HCEC 1CT (cell line): ENCODE measurements around the gene DYNC1I1.

Source experiments
- DNase-seq: peaks from one replicate; pipeline ENCODE4 v3.0.0-alpha.2; 2017

The DYNC1I1 gene

GRCh38 chr7:96033009-96033598 is 260.8 kb downstream of the DYNC1I1 start:
- no peak for DNase-seq

- no peak for DNase-seq
Measured at GRCh38 chr7:96034940-96035727, 262.8 kb downstream of the DYNC1I1 start.

GRCh38 chr7:96040250-96040772 is 268.0 kb downstream of the DYNC1I1 start:
- DNase-seq, result no peak

GRCh38 chr7:96041171-96041570 is 268.8 kb downstream of the DYNC1I1 start:
- no peak for DNase-seq

- DNase-seq, result no peak
Measured at GRCh38 chr7:96045181-96045580, 272.8 kb downstream of the DYNC1I1 start.

GRCh38 chr7:96045919-96046318 is 273.6 kb downstream of the DYNC1I1 start:
- DNase-seq, result no peak

GRCh38 chr7:96052289-96052688 is 279.9 kb downstream of the DYNC1I1 start:
- no peak for DNase-seq

- DNase-seq, result no peak
Measured at GRCh38 chr7:96052860-96053470, 280.6 kb downstream of the DYNC1I1 start.

- DNase-seq, result no peak
Measured at GRCh38 chr7:96055717-96056116, 283.4 kb downstream of the DYNC1I1 start.

GRCh38 chr7:96059075-96059474 is 286.7 kb downstream of the DYNC1I1 start:
- DNase-seq, result no peak

- no peak for DNase-seq
Measured at GRCh38 chr7:96061009-96061408, 288.7 kb downstream of the DYNC1I1 start.

- DNase-seq, result no peak
Measured at GRCh38 chr7:96061844-96062243, 289.5 kb downstream of the DYNC1I1 start.

GRCh38 chr7:96067321-96067720 is 295.0 kb downstream of the DYNC1I1 start:
- DNase-seq, result no peak

- no peak for DNase-seq
Measured at GRCh38 chr7:96069401-96069800, 297.0 kb downstream of the DYNC1I1 start.

GRCh38 chr7:96074871-96075270 is 302.5 kb downstream of the DYNC1I1 start:
- DNase-seq, result no peak

GRCh38 chr7:96075510-96076349 is 303.4 kb downstream of the DYNC1I1 start:
- peak; percentile 55 for DNase-seq

GRCh38 chr7:96076350-96076707 is 304.0 kb downstream of the DYNC1I1 start:
- no peak for DNase-seq

GRCh38 chr7:96080027-96080426 is 307.7 kb downstream of the DYNC1I1 start:
- no peak for DNase-seq

- DNase-seq, result peak; percentile 77
Measured at GRCh38 chr7:96084881-96085553, 312.7 kb downstream of the DYNC1I1 start.

GRCh38 chr7:96085953-96086352 is 313.6 kb downstream of the DYNC1I1 start:
- DNase-seq, result no peak

GRCh38 chr7:96088579-96088978 is 316.2 kb downstream of the DYNC1I1 start:
- peak; percentile 58 for DNase-seq

GRCh38 chr7:96089511-96089910 is 317.2 kb downstream of the DYNC1I1 start:
- DNase-seq, result no peak
